Cardiac fibroblast (primary cell): Measurements from ENCODE around the gene ADAP1.

ENCODE experiments used
- DNase-seq, 2 donors: peaks; one replicate each; pipeline versions ENCODE4 v3.0.0 to v3.0.0-alpha.2; 2010; ENCODE audit warnings: low read depth in 2 of 2
- H3K4me3 ChIP-seq, 2 donors: replicated peaks in 1 of 2; 1 replicate in 1 of 2; 2 replicates in 1 of 2; pipeline ENCODE4 v1.5.1; 2011; ENCODE audit warnings: low read depth in 2 of 2, low read length in 2 of 2, mild to moderate bottlenecking in 2 of 2, moderate library complexity in 1 of 2
- TF ChIP-seq, protein P1 (sequence below): IDR thresholded peaks from one replicate; pipeline ENCODE4 v1.5.1; 2011; ENCODE audit warnings: low read depth, mild to moderate bottlenecking, low read length, inconsistent platforms

ADAP1 gene

DNA sequence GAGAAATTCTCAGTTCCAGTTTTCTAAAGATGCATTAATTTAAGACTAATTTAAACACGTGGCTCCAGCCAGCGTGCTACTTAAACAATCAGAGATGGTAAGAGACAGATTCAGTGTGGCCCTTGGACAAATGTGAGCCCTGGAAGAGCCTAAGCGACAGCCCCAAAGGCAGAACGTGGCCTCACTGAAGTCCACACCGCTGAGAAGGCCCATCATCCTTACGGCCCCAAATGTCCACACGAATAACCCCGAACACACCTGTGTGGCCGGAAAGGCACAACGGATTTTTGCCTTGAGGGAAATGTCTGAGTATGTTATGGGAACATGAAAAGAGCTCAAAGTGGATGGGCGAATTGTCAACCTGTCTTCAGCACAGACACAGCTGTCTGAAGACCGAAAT is 17.6 kb upstream of the ADAP1 start:
- no peak for DNase-seq
- no peak overlapping the region for H3K4me3 ChIP-seq
- TF ChIP-seq, protein P1, sequence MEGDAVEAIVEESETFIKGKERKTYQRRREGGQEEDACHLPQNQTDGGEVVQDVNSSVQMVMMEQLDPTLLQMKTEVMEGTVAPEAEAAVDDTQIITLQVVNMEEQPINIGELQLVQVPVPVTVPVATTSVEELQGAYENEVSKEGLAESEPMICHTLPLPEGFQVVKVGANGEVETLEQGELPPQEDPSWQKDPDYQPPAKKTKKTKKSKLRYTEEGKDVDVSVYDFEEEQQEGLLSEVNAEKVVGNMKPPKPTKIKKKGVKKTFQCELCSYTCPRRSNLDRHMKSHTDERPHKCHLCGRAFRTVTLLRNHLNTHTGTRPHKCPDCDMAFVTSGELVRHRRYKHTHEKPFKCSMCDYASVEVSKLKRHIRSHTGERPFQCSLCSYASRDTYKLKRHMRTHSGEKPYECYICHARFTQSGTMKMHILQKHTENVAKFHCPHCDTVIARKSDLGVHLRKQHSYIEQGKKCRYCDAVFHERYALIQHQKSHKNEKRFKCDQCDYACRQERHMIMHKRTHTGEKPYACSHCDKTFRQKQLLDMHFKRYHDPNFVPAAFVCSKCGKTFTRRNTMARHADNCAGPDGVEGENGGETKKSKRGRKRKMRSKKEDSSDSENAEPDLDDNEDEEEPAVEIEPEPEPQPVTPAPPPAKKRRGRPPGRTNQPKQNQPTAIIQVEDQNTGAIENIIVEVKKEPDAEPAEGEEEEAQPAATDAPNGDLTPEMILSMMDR, result no peak

DNA sequence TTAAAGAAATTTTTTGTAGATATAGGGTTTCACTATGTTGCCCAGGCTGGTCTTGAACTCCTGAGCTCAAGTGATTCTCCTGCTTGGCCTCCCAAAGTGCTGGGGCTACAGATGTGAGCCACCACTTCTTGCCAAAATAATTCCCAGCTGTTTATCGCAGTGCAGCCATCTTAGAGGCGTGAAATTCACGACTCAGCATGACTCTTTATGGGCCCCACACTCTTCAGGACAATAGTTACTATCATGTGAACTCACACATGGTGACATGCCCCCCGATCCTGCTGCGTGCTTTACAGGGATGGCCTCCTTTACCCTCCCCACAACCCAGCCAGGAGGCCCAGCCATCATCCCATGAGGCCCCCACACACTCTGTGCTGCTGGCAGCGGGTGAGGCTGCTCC is 16.3 kb upstream of the ADAP1 start:
- no peak for DNase-seq
- TF ChIP-seq, protein P1, result no peak
- no peak overlapping the region for H3K4me3 ChIP-seq

DNA sequence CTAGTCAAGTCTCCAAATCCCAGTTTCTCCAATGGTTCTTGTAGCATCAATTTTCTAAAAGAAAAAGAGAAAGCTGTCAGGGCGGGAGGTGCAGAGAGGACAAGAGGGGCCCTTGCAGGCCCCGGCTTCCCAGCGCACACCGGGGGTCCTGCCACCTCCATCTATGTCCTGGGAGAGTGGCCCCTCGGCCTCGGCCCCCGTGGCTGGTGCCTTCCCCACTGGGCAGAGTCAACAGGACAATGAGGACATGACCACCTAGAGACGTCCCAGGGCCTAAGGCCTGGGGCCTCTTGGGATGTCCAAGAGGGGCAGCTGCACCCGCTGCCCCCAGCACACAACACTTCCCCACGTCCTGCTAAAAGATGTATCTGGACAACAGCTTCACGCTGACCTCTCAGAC is 14.9 kb upstream of the ADAP1 start:
- no peak for DNase-seq
- TF ChIP-seq, protein P1, result no peak
- H3K4me3 ChIP-seq, result no peak overlapping the region

DNA sequence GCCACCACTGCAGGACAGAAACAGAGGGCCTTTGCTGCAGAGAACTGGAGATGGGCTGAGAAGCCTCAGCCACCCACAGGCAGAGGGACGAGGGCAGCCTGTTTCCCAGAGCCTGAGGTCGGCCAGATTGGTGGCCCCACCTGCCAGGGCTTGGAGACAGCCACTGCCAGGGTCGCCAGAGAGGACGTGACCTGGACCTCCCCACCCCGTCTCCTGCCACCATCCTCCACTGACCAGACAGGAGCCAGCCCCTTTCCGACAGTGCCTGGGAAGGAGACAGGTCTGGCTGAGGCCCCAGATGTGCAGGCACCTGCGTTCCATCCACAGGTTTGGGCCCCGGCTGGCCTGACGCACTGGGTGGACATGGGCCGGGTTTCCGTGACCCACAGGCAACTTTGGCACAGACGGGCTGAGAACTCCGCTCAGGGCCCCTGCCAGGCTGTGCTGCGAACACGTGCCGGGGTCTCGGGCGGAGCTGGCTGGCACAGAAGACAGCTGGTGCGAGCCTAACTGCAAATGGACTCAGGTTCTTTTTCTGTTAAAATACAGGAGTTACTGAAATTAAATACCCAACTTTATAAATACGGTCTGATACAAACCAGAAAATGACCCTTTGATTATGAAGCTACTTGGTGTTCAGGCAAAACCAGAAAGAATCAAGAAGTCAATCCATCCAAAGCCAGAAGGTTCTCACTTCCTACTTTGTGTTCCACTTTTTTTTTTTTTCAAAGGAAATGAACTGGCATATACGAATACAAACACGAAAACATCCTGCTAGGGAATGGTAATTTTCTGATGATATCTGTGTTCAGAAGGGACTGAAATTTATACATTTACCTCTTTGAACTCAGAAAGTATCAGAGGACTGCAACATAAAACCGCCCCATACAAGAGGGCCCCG is 14.0 kb upstream of the ADAP1 start:
- TF ChIP-seq, protein P1, result no peak
- H3K4me3 ChIP-seq, result no peak overlapping the region
- DNase-seq, result no peak

DNA sequence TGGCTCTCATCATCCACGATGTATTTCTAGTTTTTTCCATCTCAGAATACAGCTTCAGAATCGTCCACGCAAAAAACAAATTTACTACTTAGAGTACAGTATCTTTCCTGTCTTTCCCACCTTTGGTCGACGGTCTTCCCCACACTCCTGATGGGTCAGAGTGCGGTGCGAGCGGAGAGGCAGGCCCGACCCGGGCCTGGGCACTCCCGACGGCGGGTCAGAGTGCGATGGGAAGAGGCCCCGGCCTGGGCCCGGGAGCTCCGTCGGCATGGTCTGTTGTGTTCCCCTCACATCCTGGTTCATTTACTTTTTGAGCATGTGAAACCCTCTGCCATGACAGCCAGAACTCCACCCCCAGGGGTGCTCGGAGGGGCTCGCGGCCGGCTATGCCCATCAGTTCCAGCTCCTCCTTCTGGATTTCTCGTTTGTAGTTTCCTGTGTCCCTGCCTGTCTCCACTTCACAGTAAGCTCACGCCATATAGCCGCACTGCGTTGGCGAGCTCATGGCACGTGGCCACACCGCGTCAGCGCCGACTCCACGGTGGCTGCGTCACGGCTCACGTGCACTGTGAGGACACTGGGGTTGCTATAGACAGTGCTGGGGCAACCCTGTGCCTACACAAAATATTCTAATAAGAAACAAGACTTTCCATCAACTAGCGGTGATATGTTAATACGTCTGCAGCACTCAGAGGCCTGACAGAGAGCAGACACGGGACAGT is 13.0 kb upstream of the ADAP1 start:
- H3K4me3 ChIP-seq, result no peak overlapping the region
- TF ChIP-seq, protein P1, result no peak

DNA sequence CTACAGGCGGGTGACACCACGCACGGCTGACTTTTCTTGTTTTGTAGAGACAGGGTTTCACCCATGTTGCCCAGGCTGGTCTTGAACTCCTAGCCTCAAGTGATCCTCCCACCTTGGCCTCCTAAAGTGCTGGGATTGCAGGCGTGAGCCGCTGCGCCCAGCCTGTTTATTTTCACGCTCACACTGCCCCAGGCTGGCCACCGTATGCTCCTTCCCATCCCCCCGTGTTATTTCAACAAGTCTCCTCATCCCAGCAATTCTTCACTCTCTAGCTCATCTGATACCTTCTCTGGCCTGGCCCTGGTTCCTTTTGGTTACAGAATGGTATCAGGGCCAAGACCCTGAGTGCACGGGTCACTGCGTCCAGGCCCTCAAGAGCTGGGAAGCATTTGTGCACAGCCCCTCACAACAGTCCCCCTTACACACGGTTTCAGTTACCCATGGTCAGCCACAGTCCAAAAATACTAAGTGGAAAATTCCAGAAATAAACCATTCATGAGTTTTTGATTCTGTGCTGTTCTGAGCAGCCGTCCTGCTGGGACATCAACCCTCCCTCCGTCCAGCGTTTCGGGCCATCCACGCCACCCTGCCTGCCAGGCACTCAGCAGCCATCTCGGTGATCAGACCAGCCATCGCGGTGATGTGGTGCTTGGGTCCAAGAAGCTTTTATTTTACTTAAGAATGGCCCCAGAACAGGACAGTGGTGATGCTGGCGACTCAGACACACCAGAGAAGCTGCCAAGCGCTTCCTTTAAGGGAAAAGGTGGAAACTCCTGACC is 12.0 kb upstream of the ADAP1 start:
- no peak for DNase-seq
- TF ChIP-seq, protein P1, result no peak
- no peak overlapping the region for H3K4me3 ChIP-seq

More for the DNA sequence above, 13.0 kb upstream of the ADAP1 start:
- DNase-seq, result no peak
